Hepatocyte (in vitro differentiated cells): Measurements from ENCODE around the gene ARIH1.

ENCODE experiments used
- EZH2 ChIP-seq: fragments of 200-600 bp; sonication (generic); IDR thresholded peaks from 2 replicates; pipeline ENCODE4 v1.6.1; 2016; ENCODE audit warnings: antibody characterized with exemption, mild to moderate bottlenecking, borderline replicate concordance
- EZH2phosphoT487 ChIP-seq: fragments of 200-600 bp; sonication (generic); IDR thresholded peaks from one replicate; pipeline ENCODE4 v1.6.1; 2018; ENCODE audit warnings: antibody characterized with exemption, mild to moderate bottlenecking, low read depth, moderate library complexity; ENCODE audit not compliant: unreplicated experiment, severe bottlenecking

DNA sequence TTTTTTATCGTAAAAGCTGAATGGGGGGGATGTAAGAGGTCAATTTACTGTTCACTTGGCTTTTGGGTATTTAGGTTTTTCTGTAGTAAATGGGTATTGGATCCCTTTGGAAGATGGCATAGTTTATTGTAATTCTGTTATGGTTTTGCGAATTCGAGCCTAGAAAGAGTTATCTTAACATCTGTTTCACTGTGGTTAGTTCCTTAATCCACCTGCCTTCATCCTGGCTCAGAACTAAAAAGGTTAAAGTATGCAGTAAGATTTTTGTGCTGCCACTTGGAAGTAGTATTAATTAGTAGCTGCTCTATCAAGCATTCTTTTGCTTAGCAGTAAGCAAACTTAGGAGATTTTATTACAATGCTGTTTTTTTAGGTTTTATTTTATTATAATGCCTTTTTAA, 62.4 kb downstream of the ARIH1 start:
- TF ChIP-seq EZH2 (no peak), EZH2phosphoT487 (no peak)
